ENCODE measurements around the gene TMEM240.
A peak's percentile ranks its signal among the peaks of the same experiment; 100 is the strongest.

Gene TMEM240

GRCh38 chr1:1540090-1540817 is at the start of gene TMEM240:
TSS of gene TMEM240 (minus strand) at chr1:1540624. CDS start at chr1:1540346, 278 bp downstream.
- ChIA-PET POLR2A (no interaction called here), CTCF (interaction anchor here (1.3 kb wide), 1 partner anchor 16 kb away, joined by 4 read pairs; no protein-coding TSS in a partner anchor)
- peak within 1 kb of the TSS; percentile 72 for H3K4me3 ChIP-seq (ENCODE audit: low read depth, low read length)
- no peak for DNase-seq (ENCODE audit: low read depth, low spot score)
- TF ChIP-seq CTCF (IDR thresholded peaks at IDR 0.05; ENCODE audit: insufficient read depth, low read length, missing control alignments): no peak

DNA sequence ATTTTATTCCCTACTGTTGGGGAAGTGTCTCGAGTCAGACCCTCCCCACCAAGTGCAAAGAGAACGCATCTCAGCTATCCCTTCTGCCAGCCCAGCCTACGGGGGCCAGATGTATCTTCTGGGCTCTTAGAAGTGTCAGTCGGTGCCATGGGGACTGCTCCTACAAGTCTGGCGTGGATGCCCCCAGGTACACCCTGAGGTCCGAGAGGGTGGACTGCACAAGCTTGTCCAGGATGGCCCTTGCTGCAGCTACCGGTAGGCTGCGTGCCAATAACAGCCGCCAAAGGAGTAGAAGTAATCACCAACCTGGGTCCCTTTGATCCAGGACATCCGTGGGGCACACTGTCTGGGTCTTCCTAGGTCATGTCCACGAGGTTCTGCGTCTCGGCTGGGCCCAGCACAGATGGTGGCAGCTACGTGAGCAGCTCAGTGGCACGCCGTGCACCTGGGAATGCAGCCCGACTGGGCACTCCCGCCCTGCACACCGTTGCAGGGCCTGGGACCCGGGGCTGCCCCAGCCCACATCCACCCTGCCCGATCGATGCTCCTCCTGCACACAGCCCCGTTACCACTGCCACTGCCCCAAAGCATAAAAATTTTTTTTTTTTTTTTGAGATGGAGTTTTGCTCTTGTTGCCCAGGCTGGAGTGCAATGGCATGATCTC is 43.1 kb upstream of the TMEM240 start:
- no peak for TF ChIP-seq CTCF (IDR thresholded peaks at IDR 0.05; ENCODE audit: insufficient read depth, low read length, missing control alignments)
- ChIA-PET CTCF (no interaction called here), POLR2A (no interaction called here)

DNA sequence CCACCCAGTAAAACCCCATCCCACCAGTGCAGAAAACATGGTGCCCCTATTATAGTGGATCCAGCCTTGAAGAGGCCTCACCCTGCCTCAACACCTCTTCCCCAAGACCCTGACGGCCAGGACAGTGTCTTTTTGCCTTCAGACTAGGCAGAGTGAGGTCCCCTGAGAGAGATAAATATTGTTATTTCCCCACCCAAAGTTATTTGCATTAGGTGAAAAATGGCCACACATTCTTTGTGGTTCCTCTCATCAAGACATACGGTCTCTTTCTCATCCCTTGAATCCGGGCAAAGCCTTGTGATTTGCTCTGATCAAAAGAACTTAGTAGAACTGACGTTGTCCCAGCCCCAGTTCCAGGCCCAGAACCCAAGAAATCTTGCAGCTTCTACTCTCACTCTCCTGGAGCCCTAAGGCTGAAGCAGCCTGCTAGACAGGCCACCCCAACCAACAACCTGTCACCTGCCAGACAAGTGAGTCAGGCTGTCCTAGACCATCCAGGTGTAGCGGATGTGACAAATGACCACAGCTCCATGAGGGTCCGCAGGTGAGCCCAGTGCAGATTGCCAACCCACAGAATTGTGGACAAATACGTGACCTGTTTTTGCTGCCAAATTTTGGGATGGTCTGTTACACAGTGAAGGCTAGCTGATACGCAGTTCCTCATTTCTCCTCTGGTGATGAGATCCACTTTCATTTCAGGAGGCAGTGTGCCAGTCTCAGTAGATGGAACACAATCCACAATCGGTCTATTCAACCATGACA is 42.3 kb upstream of the TMEM240 start:
- POLR2A ChIA-PET: no interaction called here
- CTCF ChIA-PET: no interaction called here
- no peak for DNase-seq (ENCODE audit: low read depth, low spot score)
- H3K4me3 ChIP-seq (ENCODE audit: low read depth, low read length): no peak overlapping the region
- no peak for TF ChIP-seq CTCF (IDR thresholded peaks at IDR 0.05; ENCODE audit: insufficient read depth, low read length, missing control alignments)

More for the DNA sequence above, 43.1 kb upstream of the TMEM240 start:
- no peak overlapping the region for H3K4me3 ChIP-seq (ENCODE audit: low read depth, low read length)
- DNase-seq (ENCODE audit: low read depth, low spot score): no peak

GRCh38 chr1:1578371-1578940 is 38.0 kb upstream of the TMEM240 start:
- POLR2A ChIA-PET: interaction anchor here (0.6 kb wide), 1 partner anchor 193 kb away, joined by 3 read pairs; no protein-coding TSS in a partner anchor

DNA sequence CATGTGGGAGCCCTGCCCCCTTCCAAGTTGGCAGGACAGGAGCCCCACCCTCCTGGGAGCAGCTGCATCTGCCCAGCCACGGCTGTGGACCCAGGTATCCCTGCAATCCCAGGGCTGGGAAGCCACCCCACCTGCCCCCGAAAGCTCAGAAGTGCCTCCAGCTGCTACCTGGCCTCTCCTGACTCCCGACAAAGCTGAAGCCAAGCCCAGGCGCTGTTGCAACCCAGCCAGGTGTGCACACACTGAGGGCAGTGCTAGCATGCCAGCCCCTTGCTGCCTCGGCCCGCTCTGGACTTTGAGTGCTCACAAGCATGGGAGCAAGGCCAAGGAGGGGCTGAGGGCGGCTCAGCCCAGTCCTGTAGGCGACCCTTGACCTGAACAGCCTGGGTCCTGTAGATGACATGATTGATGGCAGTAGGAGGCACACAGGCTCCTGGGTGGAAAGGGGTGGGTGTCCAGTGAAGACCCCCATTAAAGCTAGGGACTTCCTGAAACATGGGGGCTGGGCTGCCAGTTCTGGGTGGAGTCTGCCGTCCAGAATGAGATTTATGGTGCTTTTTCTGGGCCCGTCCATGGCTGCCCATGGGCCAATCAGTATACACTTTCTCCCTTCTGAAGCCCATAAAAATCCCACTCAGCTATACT is 37.1 kb upstream of the TMEM240 start:
- DNase-seq (ENCODE audit: low read depth, low spot score): no peak
- ChIA-PET POLR2A (interaction anchor here (0.6 kb wide), 1 partner anchor 192 kb away, joined by 3 read pairs; no protein-coding TSS in a partner anchor), CTCF (no interaction called here)
- no peak overlapping the region for H3K4me3 ChIP-seq (ENCODE audit: low read depth, low read length)
- TF ChIP-seq CTCF (IDR thresholded peaks at IDR 0.05; ENCODE audit: insufficient read depth, low read length, missing control alignments): no peak

More at GRCh38 chr1:1578371-1578940, 38.0 kb upstream of the TMEM240 start:
- H3K4me3 ChIP-seq (ENCODE audit: low read depth, low read length): no peak overlapping the region
- CTCF ChIA-PET: no interaction called here
- DNase-seq (ENCODE audit: low read depth, low spot score): no peak
- TF ChIP-seq CTCF (IDR thresholded peaks at IDR 0.05; ENCODE audit: insufficient read depth, low read length, missing control alignments): no peak
